HEK293 (cell line): Measurements from ENCODE around the gene RIMS1.

Experiments
- CTCF ChIA-PET: fragments of 350-600 bp; formaldehyde crosslinking; extraction: SDS; loops from one replicate; lab custom pipeline; 2021; ENCODE audit warnings: antibody characterized with exemption; lab: Yijun Ruan, JAX
- POLR2A ChIA-PET: fragments of 300-600 bp; formaldehyde crosslinking; extraction: SDS; loops from one replicate; lab custom pipeline; 2020; ENCODE audit warnings: antibody characterized with exemption, inconsistent platforms; lab: Yijun Ruan, JAX
- H3K27ac ChIP-seq: fragments of 200-500 bp; sonication (Bioruptor generic); 2 replicates; pipeline ENCODE4 v1.5.1; 2014; ENCODE audit warnings: low read depth, low read length, control low read depth, inconsistent platforms; ENCODE audit errors: extremely low read depth
- H3K36me3 ChIP-seq, 2 experiments: fragments of 200-500 bp in 1 of 2; sonication (Bioruptor generic) in 1 of 2; 1 replicate in 1 of 2; 2 replicates in 1 of 2; pipeline ENCODE4 v1.5.1; 2014 to 2017; ENCODE audit warnings: inconsistent platforms in 2 of 2, low read length in 2 of 2; ENCODE audit not compliant: control insufficient read depth in 2 of 2, insufficient read depth in 1 of 2
- H3K4me1 ChIP-seq: fragments of 200-500 bp; sonication (Bioruptor generic); 2 replicates; pipeline ENCODE4 v1.5.1; 2014; ENCODE audit warnings: mild to moderate bottlenecking, low read length, inconsistent platforms; ENCODE audit not compliant: control insufficient read depth, insufficient read depth
- H3K4me3 ChIP-seq: 2 replicates; pipeline ENCODE4 v1.5.1; 2011; ENCODE audit warnings: low read depth, mild to moderate bottlenecking, control low read depth, low read length, moderate library complexity
- H3K9me3 ChIP-seq: fragments of 200-500 bp; sonication (Bioruptor generic); 2 replicates; pipeline ENCODE4 v1.5.1; 2014; ENCODE audit warnings: low read depth, low read length, inconsistent platforms; ENCODE audit not compliant: control insufficient read depth, insufficient read depth
- HOXA7 ChIP-seq: sonication (generic); formaldehyde crosslinking; IDR thresholded peaks from 2 replicates; pipeline ENCODE4 v1.8.1; 2022; ENCODE audit warnings: missing genetic modification reagents, borderline replicate concordance
- KLF16 ChIP-seq: fragments of 450-650 bp; formaldehyde crosslinking; IDR thresholded peaks from 2 replicates; pipeline ENCODE4 v1.5.1; 2017; ENCODE audit warnings: missing biosample characterization, missing genetic modification characterization
- REPIN1 ChIP-seq: fragments of 450-650 bp; formaldehyde crosslinking; IDR thresholded peaks from 2 replicates; pipeline ENCODE4 v1.5.1; 2017; ENCODE audit warnings: missing biosample characterization, missing genetic modification characterization, low read depth
- ZFP41 ChIP-seq: fragments of 450-650 bp; formaldehyde crosslinking; IDR thresholded peaks from 2 replicates; pipeline ENCODE4 v1.5.1; 2016; ENCODE audit warnings: missing biosample characterization, missing genetic modification characterization, borderline replicate concordance
- ZIC2 ChIP-seq: fragments of 450-650 bp; formaldehyde crosslinking; IDR thresholded peaks from 2 replicates; pipeline ENCODE4 v1.5.1; 2016; ENCODE audit warnings: missing biosample characterization, missing genetic modification characterization
- ZNF19 ChIP-seq: fragments of 450-650 bp; formaldehyde crosslinking; IDR thresholded peaks from 2 replicates; pipeline ENCODE4; 2016; ENCODE audit warnings: missing biosample characterization, missing genetic modification characterization, low read depth
- ZNF2 ChIP-seq: fragments of 450-650 bp; formaldehyde crosslinking; IDR thresholded peaks from 2 replicates; pipeline ENCODE4 v1.5.1; 2016; ENCODE audit warnings: missing biosample characterization, missing genetic modification characterization
- ZNF311 ChIP-seq: fragments of 450-650 bp; formaldehyde crosslinking; IDR thresholded peaks from 2 replicates; pipeline ENCODE4 v1.5.1; 2017; ENCODE audit warnings: missing biosample characterization, missing genetic modification characterization, borderline replicate concordance
- ZNF366 ChIP-seq: fragments of 450-650 bp; formaldehyde crosslinking; conservative IDR thresholded peaks from 2 replicates; pipeline ENCODE4 v1.5.1; 2016; ENCODE audit warnings: missing biosample characterization, missing genetic modification characterization
- ZNF423 ChIP-seq: fragments of 450-650 bp; formaldehyde crosslinking; IDR thresholded peaks from 2 replicates; pipeline ENCODE4 v1.5.1; 2016; ENCODE audit warnings: missing biosample characterization, missing genetic modification characterization
- ZNF514 ChIP-seq: fragments of 450-650 bp; formaldehyde crosslinking; IDR thresholded peaks from 2 replicates; pipeline ENCODE4 v1.5.1; 2016; ENCODE audit warnings: missing biosample characterization, missing genetic modification characterization
- ZNF548 ChIP-seq: fragments of 450-650 bp; formaldehyde crosslinking; IDR thresholded peaks from 2 replicates; pipeline ENCODE4 v1.5.1; 2016; ENCODE audit warnings: missing biosample characterization, missing genetic modification characterization
- ZNF600 ChIP-seq: fragments of 450-650 bp; formaldehyde crosslinking; IDR thresholded peaks from 2 replicates; pipeline ENCODE4 v1.5.1; 2016; ENCODE audit warnings: missing biosample characterization, missing genetic modification characterization
- ZNF664 ChIP-seq: fragments of 450-650 bp; formaldehyde crosslinking; IDR thresholded peaks from 2 replicates; pipeline ENCODE4 v1.5.1; 2016; ENCODE audit warnings: missing biosample characterization, missing genetic modification characterization
- ZNF792 ChIP-seq: fragments of 450-650 bp; formaldehyde crosslinking; IDR thresholded peaks from 2 replicates; pipeline ENCODE4 v1.5.1; 2016; ENCODE audit warnings: missing biosample characterization, missing genetic modification characterization
- ZNF837 ChIP-seq: fragments of 450-650 bp; formaldehyde crosslinking; IDR thresholded peaks from 2 replicates; pipeline ENCODE4 v1.5.1; 2016; ENCODE audit warnings: missing biosample characterization, missing genetic modification characterization
- ZSCAN16 ChIP-seq: fragments of 450-650 bp; formaldehyde crosslinking; IDR thresholded peaks from 2 replicates; pipeline ENCODE4 v1.5.1; 2016; ENCODE audit warnings: missing biosample characterization, missing genetic modification characterization
- ZSCAN23 ChIP-seq: fragments of 450-650 bp; formaldehyde crosslinking; IDR thresholded peaks from 2 replicates; pipeline ENCODE4 v1.5.1; 2016; ENCODE audit warnings: missing biosample characterization, missing genetic modification characterization
- TF ChIP-seq, protein P1 (sequence below): fragments of 450-650 bp; formaldehyde crosslinking; IDR thresholded peaks from 2 replicates; pipeline ENCODE4 v1.5.1; 2016; ENCODE audit warnings: missing biosample characterization, missing genetic modification characterization, borderline replicate concordance
- TF ChIP-seq, protein P2 (sequence below): fragments of 450-650 bp; formaldehyde crosslinking; IDR thresholded peaks from 2 replicates; pipeline ENCODE4; 2016; ENCODE audit warnings: missing biosample characterization, missing genetic modification characterization
- TF ChIP-seq, protein P3 (sequence below): fragments of 450-650 bp; IDR thresholded peaks from 2 replicates; pipeline ENCODE4 v1.5.1; 2018; ENCODE audit warnings: missing biosample characterization, missing genetic modification characterization
- TF ChIP-seq, protein P4 (sequence below): fragments of 450-650 bp; formaldehyde crosslinking; IDR thresholded peaks from 2 replicates; pipeline ENCODE4 v1.5.1; 2016; ENCODE audit warnings: missing biosample characterization, missing genetic modification characterization

RIMS1 gene

DNA sequence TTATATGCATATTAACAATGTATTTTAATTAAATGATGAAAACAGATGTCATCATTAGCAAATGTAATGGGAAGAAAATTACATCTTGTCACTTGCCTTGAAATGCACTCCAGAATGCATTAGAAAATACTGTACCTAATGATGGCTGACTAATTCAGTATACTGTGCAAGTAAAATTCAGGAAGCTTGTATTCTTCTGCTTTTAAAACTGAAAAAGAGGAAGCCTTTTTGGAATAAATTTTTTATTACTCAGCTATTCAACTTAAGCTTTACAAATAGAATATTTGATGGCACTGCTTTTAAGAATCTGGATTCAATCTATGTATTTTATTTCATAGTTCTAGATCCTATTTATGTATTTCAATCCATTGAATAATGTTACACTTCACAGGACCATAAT is 195.5 kb downstream of the RIMS1 start (continued):
- TF ChIP-seq ZNF311 (tag by site-specific recombination) (no peak), REPIN1 (tag by site-specific recombination) (no peak), ZFP41 (tag by site-specific recombination) (no peak), ZNF366 (tag by site-specific recombination) (no peak), ZSCAN23 (tag by site-specific recombination) (no peak), ZSCAN16 (tag by site-specific recombination) (no peak)
- TF ChIP-seq, all 188 proteins: peak for 0

DNA sequence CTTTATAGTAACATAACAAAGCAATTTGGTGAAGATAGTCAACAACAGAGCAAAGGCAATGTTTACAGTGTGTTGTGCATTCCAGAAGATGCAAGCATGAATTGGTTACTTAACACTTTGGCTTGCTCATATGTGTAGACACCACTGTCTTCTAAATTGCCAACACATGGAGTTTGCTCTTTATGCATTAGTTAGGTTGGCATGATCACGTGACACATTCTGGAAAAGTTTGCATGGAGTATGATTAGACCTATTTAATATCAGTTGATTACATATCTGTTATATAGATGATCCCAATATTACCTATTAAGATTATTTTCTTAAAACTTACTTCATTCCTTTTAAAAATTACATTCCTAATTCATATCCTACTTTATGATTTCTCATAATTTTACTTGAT is 197.6 kb downstream of the RIMS1 start:
- ChIA-PET CTCF (interaction anchor here (0.7 to 1.2 kb wide), 5 partner anchors 8 to 559 kb away, joined by 4 to 5 read pairs (median 5); no protein-coding TSS in a partner anchor), POLR2A (no interaction called here)
- TF ChIP-seq KLF16 (tag by site-specific recombination) (no peak), HOXA7 (no peak), ZNF837 (tag by site-specific recombination) (no peak), ZNF19 (no peak), ZNF2 (tag by site-specific recombination) (no peak), ZIC2 (tag by site-specific recombination) (no peak), ZNF514 (tag by site-specific recombination) (no peak), ZNF600 (tag by site-specific recombination) (no peak), ZNF792 (tag by site-specific recombination) (no peak), ZNF664 (tag by site-specific recombination) (no peak), ZNF423 (tag by site-specific recombination) (no peak), ZNF548 (tag by site-specific recombination) (no peak)
- TF ChIP-seq, protein P1, sequence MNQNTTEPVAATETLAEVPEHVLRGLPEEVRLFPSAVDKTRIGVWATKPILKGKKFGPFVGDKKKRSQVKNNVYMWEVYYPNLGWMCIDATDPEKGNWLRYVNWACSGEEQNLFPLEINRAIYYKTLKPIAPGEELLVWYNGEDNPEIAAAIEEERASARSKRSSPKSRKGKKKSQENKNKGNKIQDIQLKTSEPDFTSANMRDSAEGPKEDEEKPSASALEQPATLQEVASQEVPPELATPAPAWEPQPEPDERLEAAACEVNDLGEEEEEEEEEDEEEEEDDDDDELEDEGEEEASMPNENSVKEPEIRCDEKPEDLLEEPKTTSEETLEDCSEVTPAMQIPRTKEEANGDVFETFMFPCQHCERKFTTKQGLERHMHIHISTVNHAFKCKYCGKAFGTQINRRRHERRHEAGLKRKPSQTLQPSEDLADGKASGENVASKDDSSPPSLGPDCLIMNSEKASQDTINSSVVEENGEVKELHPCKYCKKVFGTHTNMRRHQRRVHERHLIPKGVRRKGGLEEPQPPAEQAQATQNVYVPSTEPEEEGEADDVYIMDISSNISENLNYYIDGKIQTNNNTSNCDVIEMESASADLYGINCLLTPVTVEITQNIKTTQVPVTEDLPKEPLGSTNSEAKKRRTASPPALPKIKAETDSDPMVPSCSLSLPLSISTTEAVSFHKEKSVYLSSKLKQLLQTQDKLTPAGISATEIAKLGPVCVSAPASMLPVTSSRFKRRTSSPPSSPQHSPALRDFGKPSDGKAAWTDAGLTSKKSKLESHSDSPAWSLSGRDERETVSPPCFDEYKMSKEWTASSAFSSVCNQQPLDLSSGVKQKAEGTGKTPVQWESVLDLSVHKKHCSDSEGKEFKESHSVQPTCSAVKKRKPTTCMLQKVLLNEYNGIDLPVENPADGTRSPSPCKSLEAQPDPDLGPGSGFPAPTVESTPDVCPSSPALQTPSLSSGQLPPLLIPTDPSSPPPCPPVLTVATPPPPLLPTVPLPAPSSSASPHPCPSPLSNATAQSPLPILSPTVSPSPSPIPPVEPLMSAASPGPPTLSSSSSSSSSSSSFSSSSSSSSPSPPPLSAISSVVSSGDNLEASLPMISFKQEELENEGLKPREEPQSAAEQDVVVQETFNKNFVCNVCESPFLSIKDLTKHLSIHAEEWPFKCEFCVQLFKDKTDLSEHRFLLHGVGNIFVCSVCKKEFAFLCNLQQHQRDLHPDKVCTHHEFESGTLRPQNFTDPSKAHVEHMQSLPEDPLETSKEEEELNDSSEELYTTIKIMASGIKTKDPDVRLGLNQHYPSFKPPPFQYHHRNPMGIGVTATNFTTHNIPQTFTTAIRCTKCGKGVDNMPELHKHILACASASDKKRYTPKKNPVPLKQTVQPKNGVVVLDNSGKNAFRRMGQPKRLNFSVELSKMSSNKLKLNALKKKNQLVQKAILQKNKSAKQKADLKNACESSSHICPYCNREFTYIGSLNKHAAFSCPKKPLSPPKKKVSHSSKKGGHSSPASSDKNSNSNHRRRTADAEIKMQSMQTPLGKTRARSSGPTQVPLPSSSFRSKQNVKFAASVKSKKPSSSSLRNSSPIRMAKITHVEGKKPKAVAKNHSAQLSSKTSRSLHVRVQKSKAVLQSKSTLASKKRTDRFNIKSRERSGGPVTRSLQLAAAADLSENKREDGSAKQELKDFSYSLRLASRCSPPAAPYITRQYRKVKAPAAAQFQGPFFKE (tag by site-specific recombination) = no peak
- TF ChIP-seq, protein P2, sequence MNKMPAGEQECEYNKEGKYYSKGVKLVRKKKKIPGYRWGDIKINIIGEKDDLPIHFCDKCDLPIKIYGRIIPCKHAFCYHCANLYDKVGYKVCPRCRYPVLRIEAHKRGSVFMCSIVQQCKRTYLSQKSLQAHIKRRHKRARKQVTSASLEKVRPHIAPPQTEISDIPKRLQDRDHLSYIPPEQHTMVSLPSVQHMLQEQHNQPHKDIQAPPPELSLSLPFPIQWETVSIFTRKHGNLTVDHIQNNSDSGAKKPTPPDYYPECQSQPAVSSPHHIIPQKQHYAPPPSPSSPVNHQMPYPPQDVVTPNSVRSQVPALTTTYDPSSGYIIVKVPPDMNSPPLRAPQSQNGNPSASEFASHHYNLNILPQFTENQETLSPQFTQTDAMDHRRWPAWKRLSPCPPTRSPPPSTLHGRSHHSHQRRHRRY = no peak
- TF ChIP-seq, protein P3, sequence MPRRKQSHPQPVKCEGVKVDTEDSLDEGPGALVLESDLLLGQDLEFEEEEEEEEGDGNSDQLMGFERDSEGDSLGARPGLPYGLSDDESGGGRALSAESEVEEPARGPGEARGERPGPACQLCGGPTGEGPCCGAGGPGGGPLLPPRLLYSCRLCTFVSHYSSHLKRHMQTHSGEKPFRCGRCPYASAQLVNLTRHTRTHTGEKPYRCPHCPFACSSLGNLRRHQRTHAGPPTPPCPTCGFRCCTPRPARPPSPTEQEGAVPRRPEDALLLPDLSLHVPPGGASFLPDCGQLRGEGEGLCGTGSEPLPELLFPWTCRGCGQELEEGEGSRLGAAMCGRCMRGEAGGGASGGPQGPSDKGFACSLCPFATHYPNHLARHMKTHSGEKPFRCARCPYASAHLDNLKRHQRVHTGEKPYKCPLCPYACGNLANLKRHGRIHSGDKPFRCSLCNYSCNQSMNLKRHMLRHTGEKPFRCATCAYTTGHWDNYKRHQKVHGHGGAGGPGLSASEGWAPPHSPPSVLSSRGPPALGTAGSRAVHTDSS = no peak
- TF ChIP-seq, protein P4, sequence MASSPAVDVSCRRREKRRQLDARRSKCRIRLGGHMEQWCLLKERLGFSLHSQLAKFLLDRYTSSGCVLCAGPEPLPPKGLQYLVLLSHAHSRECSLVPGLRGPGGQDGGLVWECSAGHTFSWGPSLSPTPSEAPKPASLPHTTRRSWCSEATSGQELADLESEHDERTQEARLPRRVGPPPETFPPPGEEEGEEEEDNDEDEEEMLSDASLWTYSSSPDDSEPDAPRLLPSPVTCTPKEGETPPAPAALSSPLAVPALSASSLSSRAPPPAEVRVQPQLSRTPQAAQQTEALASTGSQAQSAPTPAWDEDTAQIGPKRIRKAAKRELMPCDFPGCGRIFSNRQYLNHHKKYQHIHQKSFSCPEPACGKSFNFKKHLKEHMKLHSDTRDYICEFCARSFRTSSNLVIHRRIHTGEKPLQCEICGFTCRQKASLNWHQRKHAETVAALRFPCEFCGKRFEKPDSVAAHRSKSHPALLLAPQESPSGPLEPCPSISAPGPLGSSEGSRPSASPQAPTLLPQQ (tag by site-specific recombination) = no peak
- no peak overlapping the region for H3K27ac ChIP-seq
- H3K9me3 ChIP-seq = no peaks in the 10 kb centered on the region
- H3K36me3 ChIP-seq = no peaks in the 10 kb centered on the region
- H3K4me3 ChIP-seq = no peak overlapping the region
- no peaks in the 10 kb centered on the region for H3K4me1 ChIP-seq
